HG02642 (cell line): ENCODE data around the gene CDK19.
"Not testable (repeated sequence)": the region's sequence is repeated elsewhere in the genome, so short reads cannot be mapped to it uniquely, and the experiment has no call there.

Experiments
- ATAC-seq: cut with Tn5 transposase; IDR thresholded peaks from one replicate; pipeline ENCODE4 v1.9.1; 2021; ENCODE audit warnings: mild to moderate bottlenecking; ENCODE audit not compliant: unreplicated experiment, poor library complexity

CDK19 gene

GRCh38 chr6:110596354-110596753 lies 218.9 kb downstream of the CDK19 start:
- ATAC-seq: no peak

- ATAC-seq: no peak
Observed at GRCh38 chr6:110595112-110595511, 220.2 kb downstream of the CDK19 start.

GRCh38 chr6:110593637-110594036 lies 221.6 kb downstream of the CDK19 start:
- ATAC-seq: no peak

- ATAC-seq: no peak
Observed at GRCh38 chr6:110592765-110593164, 222.5 kb downstream of the CDK19 start.

GRCh38 chr6:110590821-110591351 lies 224.4 kb downstream of the CDK19 start:
- peak; percentile 20 for ATAC-seq

GRCh38 chr6:110589865-110590513 lies 225.3 kb downstream of the CDK19 start:
- peak; percentile 86 for ATAC-seq

GRCh38 chr6:110587328-110587727 lies 227.9 kb downstream of the CDK19 start:
- ATAC-seq: no peak

GRCh38 chr6:110581679-110582078 lies 233.6 kb downstream of the CDK19 start:
- no peak for ATAC-seq

GRCh38 chr6:110577596-110578167 lies 237.6 kb downstream of the CDK19 start:
- ATAC-seq: not testable (repeated sequence)

- no peak for ATAC-seq
Observed at GRCh38 chr6:110575925-110576463, 239.3 kb downstream of the CDK19 start.

- no peak for ATAC-seq
Observed at GRCh38 chr6:110574817-110575216, 240.5 kb downstream of the CDK19 start.

GRCh38 chr6:110573537-110573936 lies 241.7 kb downstream of the CDK19 start:
- ATAC-seq: no peak

GRCh38 chr6:110573136-110573535 lies 242.1 kb downstream of the CDK19 start:
- ATAC-seq: no peak

GRCh38 chr6:110567957-110568696 lies 247.1 kb downstream of the CDK19 start:
- no peak for ATAC-seq

GRCh38 chr6:110566346-110567125 lies 248.7 kb downstream of the CDK19 start:
- no peak for ATAC-seq

GRCh38 chr6:110564703-110565421 lies 250.4 kb downstream of the CDK19 start:
- no peak for ATAC-seq

- ATAC-seq: no peak
Observed at GRCh38 chr6:110563711-110564110, 251.6 kb downstream of the CDK19 start.

- ATAC-seq: no peak
Observed at GRCh38 chr6:110562316-110562915, 252.9 kb downstream of the CDK19 start.

GRCh38 chr6:110561696-110562095 lies 253.6 kb downstream of the CDK19 start:
- no peak for ATAC-seq
